Common myeloid progenitor, CD34-positive (primary cell): ENCODE results near the gene TEP1.

ENCODE experiments used
- CTCF ChIA-PET: fragments of 350-600 bp; sonication (Branson Sonifier 250); formaldehyde crosslinking; loops from one replicate; lab custom pipeline; 2021; ENCODE audit warnings: antibody characterized with exemption; lab: Charles Lee
- POLR2A ChIA-PET: fragments of 350-600 bp; sonication (Branson Sonifier 250); formaldehyde crosslinking; loops from one replicate; lab custom pipeline; 2021; ENCODE audit warnings: antibody characterized with exemption; lab: Charles Lee
- DNase-seq, 3 donors: peaks; one replicate each; pipeline versions ENCODE4 v3.0.0 to v3.0.0-alpha.2; 2013
- H3K27ac ChIP-seq, 2 experiments: 1 replicate in 1 of 2; 2 replicates in 1 of 2; pipeline ENCODE4 v1.7.0; 2013; ENCODE audit warnings: inconsistent platforms in 2 of 2, low read length in 2 of 2, mild to moderate bottlenecking in 2 of 2, low read depth in 1 of 2, moderate library complexity in 1 of 2; ENCODE audit not compliant: severe bottlenecking in 2 of 2, insufficient read depth in 1 of 2, poor library complexity in 1 of 2
- H3K27me3 ChIP-seq, 5 experiments: replicated peaks in 2 of 5; 1 replicate in 3 of 5; 2 replicates in 2 of 5; pipeline versions ENCODE4 v1.6.1 to v1.7.0; 2013; ENCODE audit warnings: low read length in 4 of 5, mild to moderate bottlenecking in 2 of 5, moderate library complexity in 2 of 5, inconsistent platforms in 1 of 5; ENCODE audit not compliant: insufficient read depth in 5 of 5, control insufficient read depth in 4 of 5
- H3K36me3 ChIP-seq, 4 experiments: 1 replicate in 2 of 4; 2 replicates in 2 of 4; pipeline versions ENCODE4 v1.6.1 to v1.7.0; 2013; ENCODE audit warnings: low read length in 3 of 4, control low read depth in 1 of 4, mild to moderate bottlenecking in 1 of 4; ENCODE audit not compliant: control insufficient read depth in 4 of 4, insufficient read depth in 4 of 4
- H3K4me1 ChIP-seq, 4 experiments: 1 replicate in 3 of 4; 2 replicates in 1 of 4; pipeline versions ENCODE4 v1.6.1 to v1.7.1; 2013; ENCODE audit warnings: low read length in 3 of 4, mild to moderate bottlenecking in 3 of 4, control low read depth in 1 of 4, inconsistent platforms in 1 of 4, moderate library complexity in 1 of 4; ENCODE audit not compliant: control insufficient read depth in 4 of 4, insufficient read depth in 4 of 4; ENCODE audit errors: control extremely low read depth in 1 of 4
- H3K4me3 ChIP-seq, 7 experiments: 1 replicate in 4 of 7; 2 replicates in 3 of 7; pipeline versions ENCODE4 v1.5.1 to v1.7.0; 2013; ENCODE audit warnings: mild to moderate bottlenecking in 7 of 7, low read length in 6 of 7, moderate library complexity in 6 of 7, inconsistent platforms in 2 of 7, low read depth in 2 of 7, control low read depth in 1 of 7; ENCODE audit not compliant: insufficient read depth in 4 of 7, control insufficient read depth in 1 of 7; ENCODE audit errors: extremely low read depth in 1 of 7
- H3K9me3 ChIP-seq, 5 experiments: 1 replicate in 4 of 5; 2 replicates in 1 of 5; pipeline versions ENCODE4 v1.6.1 to v1.7.1; 2013; ENCODE audit warnings: low read length in 4 of 5, mild to moderate bottlenecking in 2 of 5, inconsistent platforms in 1 of 5, low read depth in 1 of 5, moderate library complexity in 1 of 5; ENCODE audit not compliant: control insufficient read depth in 4 of 5, insufficient read depth in 2 of 5; ENCODE audit errors: control extremely low read depth in 1 of 5
- WGBS: methylation state at CpG from one replicate; pipeline ENCODE4 v1.1.5; 2013; ENCODE audit not compliant: insufficient coverage; 5-methylcytosine and 5-hydroxymethylcytosine counted together

TEP1 gene

GRCh38 chr14:20383636-20384035, 29.7 kb downstream of the TEP1 start:
- Histone ChIP-seq H3K4me1 (peaks cover 0 to 8% (median 0%) of the 10 kb centered on the region in 4 experiments), H3K27me3 (no peaks in the 10 kb centered on the region), H3K36me3 (peaks cover 35 to 97% (median 72%) of the 10 kb centered on the region in 4 experiments), H3K9me3 (no peaks in the 10 kb centered on the region), H3K27ac (no peak overlapping the region), H3K4me3 (no peak overlapping the region)
- DNase-seq = no peak
- CTCF ChIA-PET = interaction anchor here (1.4 kb wide), 2 partner anchors 32 to 225 kb away, joined by 3 to 6 read pairs; no protein-coding TSS in a partner anchor
- POLR2A ChIA-PET = no interaction called here
- 95% methylated on average over 5 of the region's 5 CpGs for WGBS

GRCh38 chr14:20383032-20383431, 30.3 kb downstream of the TEP1 start:
- no CpG with 5 or more reads among the region's 10 CpGs for WGBS
- peaks cover 0 to 6% (median 0%) of the 10 kb centered on the region in 4 experiments for H3K4me1 ChIP-seq
- H3K9me3 ChIP-seq = no peaks in the 10 kb centered on the region
- H3K4me3 ChIP-seq = no peak overlapping the region
- POLR2A ChIA-PET = no interaction called here
- DNase-seq = no peak
- peaks cover 30 to 97% (median 72%) of the 10 kb centered on the region in 4 experiments for H3K36me3 ChIP-seq
- H3K27me3 ChIP-seq = no peaks in the 10 kb centered on the region
- CTCF ChIA-PET = interaction anchor here (0.6 to 1.4 kb wide), 3 partner anchors 56 to 225 kb away, joined by 3 read pairs; no protein-coding TSS in a partner anchor
- H3K27ac ChIP-seq = no peak overlapping the region

DNA sequence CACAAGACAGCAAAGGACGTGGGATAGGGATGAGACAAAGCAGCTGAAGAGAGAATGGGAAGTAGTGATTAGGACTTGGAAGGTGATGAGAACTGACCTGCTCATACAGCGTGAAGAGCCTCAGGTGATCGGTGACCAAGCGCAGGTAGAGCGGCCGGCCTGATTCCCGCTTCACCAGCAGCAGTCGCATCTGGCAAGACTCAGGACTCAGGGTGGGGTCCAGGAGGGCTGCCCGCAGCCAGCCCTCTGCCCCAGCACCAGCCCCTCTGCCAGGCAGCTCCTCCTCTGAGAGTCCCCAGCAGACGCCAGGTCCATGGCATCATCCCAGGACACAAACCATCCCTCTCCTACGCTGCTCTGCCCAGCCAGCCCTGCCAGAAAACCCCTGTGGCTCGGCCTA, 30.8 kb downstream of the TEP1 start:
- H3K4me3 ChIP-seq = no peak overlapping the region
- 100% methylated on average over 8 of the region's 12 CpGs for WGBS
- no peaks in the 10 kb centered on the region for H3K9me3 ChIP-seq
- no peaks in the 10 kb centered on the region for H3K27me3 ChIP-seq
- ChIA-PET POLR2A (no interaction called here), CTCF (interaction anchor here (0.6 to 1.1 kb wide), 3 partner anchors 31 to 223 kb away, joined by 3 read pairs; no protein-coding TSS in a partner anchor)
- peaks cover 29 to 97% (median 71%) of the 10 kb centered on the region in 4 experiments for H3K36me3 ChIP-seq
- H3K27ac ChIP-seq = no peak overlapping the region
- peaks cover 0 to 1% (median 0%) of the 10 kb centered on the region in 4 experiments for H3K4me1 ChIP-seq
- no peak for DNase-seq

DNA sequence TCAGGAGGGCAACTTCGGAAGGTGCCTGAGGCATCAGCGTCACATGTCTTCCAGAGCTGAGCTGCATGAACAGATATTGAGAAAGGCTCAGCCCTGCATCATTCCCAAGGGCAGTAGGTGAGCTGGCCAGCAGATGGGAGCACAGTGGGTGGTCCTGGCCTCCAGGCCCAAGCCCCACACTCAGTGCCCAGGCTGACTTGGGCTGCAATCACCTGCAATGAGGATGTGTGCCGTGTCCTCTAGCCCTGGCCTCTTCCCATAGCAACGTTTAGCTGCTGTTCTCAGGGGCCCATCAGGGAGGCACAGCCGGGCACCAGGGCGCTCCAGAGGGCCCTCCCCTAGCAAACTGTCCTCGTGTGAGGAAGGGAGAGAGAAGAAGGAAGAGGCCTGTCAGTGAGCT, 32.0 kb downstream of the TEP1 start:
- WGBS = 91% methylated on average over 5 of the region's 7 CpGs
- Histone ChIP-seq H3K27ac (no peak overlapping the region), H3K27me3 (no peaks in the 10 kb centered on the region), H3K36me3 (peaks cover 25 to 96% (median 75%) of the 10 kb centered on the region in 4 experiments), H3K9me3 (no peaks in the 10 kb centered on the region), H3K4me1 (no peaks in the 10 kb centered on the region), H3K4me3 (no peak overlapping the region)
- POLR2A ChIA-PET = no interaction called here
- CTCF ChIA-PET = interaction anchor here (0.8 to 2.0 kb wide), 3 partner anchors 9 to 29 kb away, joined by 3 to 6 read pairs (median 3); no protein-coding TSS in a partner anchor
- DNase-seq = no peak

DNA sequence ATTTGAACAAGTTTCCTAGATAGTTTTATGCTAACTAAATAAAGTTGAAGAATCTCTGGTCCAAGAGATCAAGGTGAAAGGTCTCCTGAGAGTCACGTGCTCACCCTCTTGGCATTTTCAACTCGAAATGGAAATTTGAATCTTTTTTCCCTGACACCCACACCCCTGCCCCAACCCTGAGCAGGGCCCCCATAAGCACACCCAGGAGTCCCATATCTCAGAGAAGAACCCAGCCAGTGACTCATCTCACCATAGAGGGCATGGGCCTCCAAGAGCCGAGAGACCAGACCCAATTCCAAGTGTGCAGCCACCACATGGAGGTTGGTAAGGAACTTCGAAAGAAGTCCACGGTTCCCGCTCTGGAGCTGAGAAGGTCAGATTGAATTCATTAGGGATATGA, 32.6 kb downstream of the TEP1 start:
- no peak overlapping the region for H3K4me3 ChIP-seq
- CTCF ChIA-PET = interaction anchor here (2.0 kb wide), 1 partner anchor 9 kb away, joined by 6 read pairs; no protein-coding TSS in a partner anchor
- POLR2A ChIA-PET = no interaction called here
- H3K36me3 ChIP-seq = peaks cover 24 to 96% (median 72%) of the 10 kb centered on the region in 4 experiments
- no peaks in the 10 kb centered on the region for H3K9me3 ChIP-seq
- 95% methylated on average over 4 of the region's 6 CpGs for WGBS
- DNase-seq = no peak
- no peak overlapping the region for H3K27ac ChIP-seq
- no peaks in the 10 kb centered on the region for H3K4me1 ChIP-seq
- no peaks in the 10 kb centered on the region for H3K27me3 ChIP-seq

GRCh38 chr14:20379743-20380142, 33.6 kb downstream of the TEP1 start:
- Histone ChIP-seq H3K36me3 (peaks cover 22 to 95% (median 73%) of the 10 kb centered on the region in 4 experiments), H3K27ac (no peak overlapping the region), H3K4me3 (no peak overlapping the region), H3K27me3 (no peaks in the 10 kb centered on the region), H3K4me1 (no peaks in the 10 kb centered on the region), H3K9me3 (no peaks in the 10 kb centered on the region)
- ChIA-PET CTCF (no interaction called here), POLR2A (no interaction called here)
- WGBS = 88% methylated on average over 1 of the region's 1 CpG
- DNase-seq = no peak

- WGBS = 100% methylated on average over 2 of the region's 2 CpGs
- no peak overlapping the region for H3K27ac ChIP-seq
- no peak overlapping the region for H3K4me3 ChIP-seq
- no peaks in the 10 kb centered on the region for H3K27me3 ChIP-seq
- POLR2A ChIA-PET = interaction anchor here (0.6 kb wide), 1 partner anchor 202 kb away, joined by 4 read pairs; no protein-coding TSS in a partner anchor
- H3K9me3 ChIP-seq = no peaks in the 10 kb centered on the region
- H3K36me3 ChIP-seq = peaks cover 22 to 94% (median 76%) of the 10 kb centered on the region in 4 experiments
- no peaks in the 10 kb centered on the region for H3K4me1 ChIP-seq
- CTCF ChIA-PET = interaction anchor here (0.6 kb wide), 1 partner anchor 216 kb away, joined by 3 read pairs; no protein-coding TSS in a partner anchor
- DNase-seq = no peak
These were observed 36.1 kb downstream of the TEP1 start for GRCh38 chr14:20377171-20377570.
